ENCODE data around the gene CEP95. TPM values are rescaled to one million over a fixed set of nuclear protein-coding genes. Genes with fewer than 3 reads are reported as not detected.
"Not testable (repeated sequence)": the region's sequence is repeated elsewhere in the genome, so short reads cannot be mapped to it uniquely, and the experiment has no call there.

The CEP95 gene
- total and polyA plus RNA-seq, 10 of the 15 experiments (the other 5 are each of a cell fraction or from before 2014, with no cell fraction given): 17.7 to 54.9 (median 29.6) TPM

- CTCF ChIA-PET: interaction anchor here (1.6 to 17.7 kb wide), 4 partner anchors 10 to 153 kb away, joined by 3 to 350 read pairs (median 58); partner anchors contain the start of genes CEP95 and DDX5
Measured at GRCh38 chr17:64495300-64495699, 11.5 kb upstream of the CEP95 start.

DNA sequence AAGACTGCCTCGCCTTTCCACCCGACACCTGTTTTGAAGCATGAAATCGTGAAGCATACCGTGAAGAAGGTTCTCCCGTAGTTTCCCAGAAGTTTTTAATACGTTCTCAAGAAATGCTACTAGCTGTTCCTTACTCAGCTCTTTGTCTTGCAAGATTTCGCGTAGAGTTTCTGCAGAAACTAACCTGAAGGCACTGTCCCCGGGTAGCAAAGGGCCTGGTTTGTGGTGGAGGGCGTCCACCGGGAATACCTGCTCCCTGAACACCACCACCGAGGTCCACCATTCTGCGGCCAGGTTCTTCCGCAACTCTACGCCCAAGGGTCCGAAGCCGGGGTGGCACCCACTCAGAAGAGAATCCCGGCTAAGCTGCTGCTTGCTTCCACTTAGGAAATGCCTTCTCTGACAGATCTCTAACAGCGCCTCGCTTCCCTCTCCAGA is 10.4 kb upstream of the CEP95 start:
- Histone ChIP-seq H3K4me1 (ENCODE audit: control insufficient read depth, insufficient read depth, low read length) (peaks cover 8% of the 10 kb centered on the region; the same call in 1 of the 2 replicates), H3K4me3 (peak overlapping the region; percentile 88), H3K9ac (ENCODE audit: control insufficient read depth, insufficient read depth, low read length) (peak overlapping the region; percentile 67), H3K36me3 (ENCODE audit: control insufficient read depth in 2 of 2, insufficient read depth in 2 of 2, low read length in 1 of 2) (peaks cover 9 to 23% of the 10 kb centered on the region in 2 experiments), H3K27ac (ENCODE audit: control insufficient read depth, insufficient read depth) (peak overlapping the region; percentile 85), H3K27me3 (replicated peaks in 1 of 2; ENCODE audit: control insufficient read depth in 2 of 2, insufficient read depth in 2 of 2, low read length in 1 of 2) (no peaks in the 10 kb centered on the region), H3K9me3 (replicated peaks; ENCODE audit: control insufficient read depth, insufficient read depth, low read length) (no peaks in the 10 kb centered on the region), H3K4me2 (ENCODE audit: control insufficient read depth, insufficient read depth) (peak overlapping the region; percentile 94), H3K79me2 (ENCODE audit: control insufficient read depth, insufficient read depth, low read length) (peaks cover 43% of the 10 kb centered on the region), H4K20me1 (ENCODE audit: control insufficient read depth, insufficient read depth) (peaks cover 3% of the 10 kb centered on the region; the same call in 1 of the 2 replicates), H2AFZ (ENCODE audit: control insufficient read depth, low read depth, low read length) (peak overlapping the region; percentile 67)
- CTCF ChIA-PET: interaction anchor here (1.0 to 17.7 kb wide), 6 partner anchors 9 to 152 kb away, joined by 3 to 350 read pairs (median 16); partner anchors contain the start of genes CEP95 and DDX5
- TF ChIP-seq SMAD1 (IDR thresholded peaks at IDR 0.05; ENCODE audit: low read depth, partially characterized antibody): no peak
- TF ChIP-seq ZSCAN29 (IDR thresholded peaks at IDR 0.05): no peak
- TF ChIP-seq ZNF384 (IDR thresholded peaks at IDR 0.05; ENCODE audit: borderline replicate concordance, low read depth, low read length): no peak
- TF ChIP-seq IKZF2 (IDR thresholded peaks at IDR 0.05): 0 out of 4 replicates have a peak, but pooled peaks of 1 of the 2 experiments have one; percentile 10
- TF ChIP-seq ATF3 (IDR thresholded peaks at IDR 0.05; ENCODE audit: borderline replicate concordance, extremely low read depth, low read depth, low read length): no peak
- no peak for TF ChIP-seq NR2C1 (IDR thresholded peaks at IDR 0.05)
- no peak for TF ChIP-seq SIN3A (IDR thresholded peaks at IDR 0.05; ENCODE audit: low read depth, low read length)
- FAIRE-seq: peak; percentile 7
- intact Hi-C loops (cut with micrococcal nuclease; ENCODE audit: unreplicated experiment): no loop called here
- ATAC-seq: no peak
- DNase-seq (ENCODE audit: low read depth, low spot score): no peak
- SMC1A ChIA-PET (ENCODE audit: uncharacterized antibody, unreplicated experiment): interaction anchor here (0.8 to 6.6 kb wide), 9 partner anchors 9 to 470 kb away, joined by 3 to 70 read pairs (median 4); partner anchors contain the start of genes CEP95 and DDX5
- RAD21 ChIA-PET (ENCODE audit: unreplicated experiment): interaction anchor here (0.7 to 9.9 kb wide), 6 partner anchors 9 to 153 kb away, joined by 3 to 174 read pairs (median 8); partner anchors contain the start of genes CEP95 and DDX5
- under 1% methylated on average over 20 of the region's 20 CpGs for WGBS (ENCODE audit: insufficient coverage, insufficient replicate concordance, low lambda C conversion rate, missing lambda C conversion rate)
- POLR2A ChIA-PET: interaction anchor here (0.5 to 2.4 kb wide), 6 partner anchors 9 to 574 kb away, joined by 3 to 64 read pairs (median 6); partner anchors contain the start of genes CEP95 and DDX5
- BruUV-seq (replicated peaks): no TSS peak
- in situ Hi-C loops (cut with MboI): no loop called here

More at GRCh38 chr17:64495300-64495699, 11.5 kb upstream of the CEP95 start:
- WGBS (ENCODE audit: insufficient coverage, insufficient replicate concordance, low lambda C conversion rate, missing lambda C conversion rate): 21% methylated on average over 5 of the region's 5 CpGs
- H4K20me1 ChIP-seq (ENCODE audit: control insufficient read depth, insufficient read depth); H3K27ac ChIP-seq (ENCODE audit: control insufficient read depth, insufficient read depth); in situ Hi-C loops (cut with MboI); FAIRE-seq; ATAC-seq; H3K9me3 ChIP-seq (replicated peaks; ENCODE audit: control insufficient read depth, insufficient read depth, low read length); BruUV-seq (replicated peaks); H3K4me1 ChIP-seq (ENCODE audit: control insufficient read depth, insufficient read depth, low read length); H3K27me3 ChIP-seq (replicated peaks in 1 of 2; ENCODE audit: control insufficient read depth in 2 of 2, insufficient read depth in 2 of 2, low read length in 1 of 2); DNase-seq (ENCODE audit: low read depth, low spot score); intact Hi-C loops (cut with micrococcal nuclease; ENCODE audit: unreplicated experiment); H2AFZ ChIP-seq (ENCODE audit: control insufficient read depth, low read depth, low read length): not testable (repeated sequence)
- SMC1A ChIA-PET (ENCODE audit: uncharacterized antibody, unreplicated experiment): interaction anchor here (0.6 to 6.6 kb wide), 4 partner anchors 10 to 75 kb away, joined by 3 to 70 read pairs (median 14); partner anchors contain the start of genes CEP95 and DDX5
- Histone ChIP-seq H3K36me3 (ENCODE audit: control insufficient read depth in 2 of 2, insufficient read depth in 2 of 2, low read length in 1 of 2) (peaks cover 3 to 16% of the 10 kb centered on the region in 2 experiments), H3K4me3 (peak overlapping the region; percentile 88), H3K79me2 (ENCODE audit: control insufficient read depth, insufficient read depth, low read length) (peaks cover 37% of the 10 kb centered on the region), H3K9ac (ENCODE audit: control insufficient read depth, insufficient read depth, low read length) (peak overlapping the region; percentile 18), H3K4me2 (ENCODE audit: control insufficient read depth, insufficient read depth) (peak overlapping the region; percentile 94)
- RAD21 ChIA-PET (ENCODE audit: unreplicated experiment): interaction anchor here (0.8 to 9.9 kb wide), 3 partner anchors 10 to 75 kb away, joined by 3 to 174 read pairs (median 4); partner anchors contain the start of gene DDX5
- POLR2A ChIA-PET: interaction anchor here (1.2 to 2.4 kb wide), 4 partner anchors 10 to 39 kb away, joined by 5 to 64 read pairs (median 6); partner anchors contain the start of genes CEP95 and DDX5

All from GM12878 (cell line).